Peyer's patch (tissue), 4 donors: ENCODE measurements around the gene SLC45A1.
"Not testable (repeated sequence)": the region's sequence is repeated elsewhere in the genome, so short reads cannot be mapped to it uniquely, and the experiment has no call there.

Source experiments
- CTCF ChIP-seq, 6 experiments: fragments of 450-650 bp in 4 of 6; fragments of 200-600 bp in 2 of 6; sonication (generic) in 1 of 6; IDR thresholded peaks; one replicate each; pipeline ENCODE4 v1.5.1; 2017 to 2019; ENCODE audit warnings: antibody characterized with exemption in 6 of 6, mild to moderate bottlenecking in 3 of 6, moderate library complexity in 1 of 6
- POLR2A ChIP-seq, 2 donors: fragments of 450-650 bp; IDR thresholded peaks; one replicate each; pipeline ENCODE4 v1.5.1; 2017; ENCODE audit warnings: antibody characterized with exemption in 2 of 2, mild to moderate bottlenecking in 2 of 2, moderate library complexity in 2 of 2

- TF ChIP-seq CTCF, POLR2A (IDR thresholded peaks at IDR 0.05): not testable (repeated sequence)
These were observed 39.2 kb upstream of the SLC45A1 start for GRCh38 chr1:8278677-8279076.
